ENCODE data around the gene RAB44. TPM values are rescaled to one million over a fixed set of nuclear protein-coding genes. Genes with fewer than 3 reads are reported as not detected.

RAB44 gene
- total RNA-seq, 1 experiment from 2014 or later: 0.11 TPM

DNA sequence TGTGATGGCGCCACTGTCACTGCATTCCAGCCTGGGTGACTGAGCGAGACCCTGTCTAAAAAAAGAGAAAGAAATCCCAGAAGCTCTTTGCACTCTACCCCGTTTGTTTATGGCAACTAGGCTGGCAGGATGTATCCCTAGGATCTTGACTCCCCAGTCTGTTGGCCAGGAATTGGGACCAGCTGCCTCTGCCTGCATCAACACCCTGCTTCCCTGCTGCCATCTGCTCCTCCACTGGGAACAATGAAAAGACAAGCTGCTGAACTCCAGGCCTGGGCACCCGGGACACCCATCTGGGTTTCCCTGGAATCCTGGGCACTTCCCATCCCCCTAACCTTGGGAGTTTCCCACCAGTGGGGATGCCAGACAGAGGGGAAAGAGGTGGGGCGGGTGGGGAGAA, 76.7 kb downstream of the RAB44 start (continued):
- TF ChIP-seq ELF4 (CRISPR knock-in tag; IDR thresholded peaks at IDR 0.05; ENCODE audit: low read depth) (no peak), ZNF263 (CRISPR knock-in tag; IDR thresholded peaks at IDR 0.05; ENCODE audit: low read depth) (no peak)
- TF ChIP-seq, protein P1, sequence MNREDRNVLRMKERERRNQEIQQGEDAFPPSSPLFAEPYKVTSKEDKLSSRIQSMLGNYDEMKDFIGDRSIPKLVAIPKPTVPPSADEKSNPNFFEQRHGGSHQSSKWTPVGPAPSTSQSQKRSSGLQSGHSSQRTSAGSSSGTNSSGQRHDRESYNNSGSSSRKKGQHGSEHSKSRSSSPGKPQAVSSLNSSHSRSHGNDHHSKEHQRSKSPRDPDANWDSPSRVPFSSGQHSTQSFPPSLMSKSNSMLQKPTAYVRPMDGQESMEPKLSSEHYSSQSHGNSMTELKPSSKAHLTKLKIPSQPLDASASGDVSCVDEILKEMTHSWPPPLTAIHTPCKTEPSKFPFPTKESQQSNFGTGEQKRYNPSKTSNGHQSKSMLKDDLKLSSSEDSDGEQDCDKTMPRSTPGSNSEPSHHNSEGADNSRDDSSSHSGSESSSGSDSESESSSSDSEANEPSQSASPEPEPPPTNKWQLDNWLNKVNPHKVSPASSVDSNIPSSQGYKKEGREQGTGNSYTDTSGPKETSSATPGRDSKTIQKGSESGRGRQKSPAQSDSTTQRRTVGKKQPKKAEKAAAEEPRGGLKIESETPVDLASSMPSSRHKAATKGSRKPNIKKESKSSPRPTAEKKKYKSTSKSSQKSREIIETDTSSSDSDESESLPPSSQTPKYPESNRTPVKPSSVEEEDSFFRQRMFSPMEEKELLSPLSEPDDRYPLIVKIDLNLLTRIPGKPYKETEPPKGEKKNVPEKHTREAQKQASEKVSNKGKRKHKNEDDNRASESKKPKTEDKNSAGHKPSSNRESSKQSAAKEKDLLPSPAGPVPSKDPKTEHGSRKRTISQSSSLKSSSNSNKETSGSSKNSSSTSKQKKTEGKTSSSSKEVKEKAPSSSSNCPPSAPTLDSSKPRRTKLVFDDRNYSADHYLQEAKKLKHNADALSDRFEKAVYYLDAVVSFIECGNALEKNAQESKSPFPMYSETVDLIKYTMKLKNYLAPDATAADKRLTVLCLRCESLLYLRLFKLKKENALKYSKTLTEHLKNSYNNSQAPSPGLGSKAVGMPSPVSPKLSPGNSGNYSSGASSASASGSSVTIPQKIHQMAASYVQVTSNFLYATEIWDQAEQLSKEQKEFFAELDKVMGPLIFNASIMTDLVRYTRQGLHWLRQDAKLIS (CRISPR knock-in tag; IDR thresholded peaks at IDR 0.05; ENCODE audit: borderline replicate concordance): no peak
- TF ChIP-seq, protein P2, sequence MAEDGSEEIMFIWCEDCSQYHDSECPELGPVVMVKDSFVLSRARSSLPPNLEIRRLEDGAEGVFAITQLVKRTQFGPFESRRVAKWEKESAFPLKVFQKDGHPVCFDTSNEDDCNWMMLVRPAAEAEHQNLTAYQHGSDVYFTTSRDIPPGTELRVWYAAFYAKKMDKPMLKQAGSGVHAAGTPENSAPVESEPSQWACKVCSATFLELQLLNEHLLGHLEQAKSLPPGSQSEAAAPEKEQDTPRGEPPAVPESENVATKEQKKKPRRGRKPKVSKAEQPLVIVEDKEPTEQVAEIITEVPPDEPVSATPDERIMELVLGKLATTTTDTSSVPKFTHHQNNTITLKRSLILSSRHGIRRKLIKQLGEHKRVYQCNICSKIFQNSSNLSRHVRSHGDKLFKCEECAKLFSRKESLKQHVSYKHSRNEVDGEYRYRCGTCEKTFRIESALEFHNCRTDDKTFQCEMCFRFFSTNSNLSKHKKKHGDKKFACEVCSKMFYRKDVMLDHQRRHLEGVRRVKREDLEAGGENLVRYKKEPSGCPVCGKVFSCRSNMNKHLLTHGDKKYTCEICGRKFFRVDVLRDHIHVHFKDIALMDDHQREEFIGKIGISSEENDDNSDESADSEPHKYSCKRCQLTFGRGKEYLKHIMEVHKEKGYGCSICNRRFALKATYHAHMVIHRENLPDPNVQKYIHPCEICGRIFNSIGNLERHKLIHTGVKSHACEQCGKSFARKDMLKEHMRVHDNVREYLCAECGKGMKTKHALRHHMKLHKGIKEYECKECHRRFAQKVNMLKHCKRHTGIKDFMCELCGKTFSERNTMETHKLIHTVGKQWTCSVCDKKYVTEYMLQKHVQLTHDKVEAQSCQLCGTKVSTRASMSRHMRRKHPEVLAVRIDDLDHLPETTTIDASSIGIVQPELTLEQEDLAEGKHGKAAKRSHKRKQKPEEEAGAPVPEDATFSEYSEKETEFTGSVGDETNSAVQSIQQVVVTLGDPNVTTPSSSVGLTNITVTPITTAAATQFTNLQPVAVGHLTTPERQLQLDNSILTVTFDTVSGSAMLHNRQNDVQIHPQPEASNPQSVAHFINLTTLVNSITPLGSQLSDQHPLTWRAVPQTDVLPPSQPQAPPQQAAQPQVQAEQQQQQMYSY (CRISPR knock-in tag; IDR thresholded peaks at IDR 0.05): no peak

DNA sequence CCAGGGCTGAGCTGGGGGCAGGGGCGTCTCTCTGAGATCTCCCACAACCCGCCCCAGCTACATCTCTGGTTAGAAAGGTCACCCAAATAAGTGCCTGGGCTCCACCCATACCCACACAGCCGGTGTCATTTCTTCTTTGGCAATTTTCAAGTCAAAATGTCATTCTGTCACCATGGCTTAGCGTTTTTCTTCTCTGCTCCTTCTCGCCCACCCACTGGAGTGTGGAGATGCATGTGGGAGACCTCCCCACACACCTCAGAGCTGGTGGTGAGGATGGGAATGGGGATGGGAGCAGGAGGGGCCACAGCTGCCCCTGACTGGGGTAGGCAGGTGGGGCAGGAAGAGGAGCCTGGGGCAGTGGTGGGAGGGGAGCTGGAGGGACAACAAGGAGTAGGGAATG, 78.5 kb downstream of the RAB44 start:
- Mint-ChIP-seq H3K27me3 (ENCODE audit: low read depth) (no peaks in the 10 kb centered on the region), H3K9me3 (no peaks in the 10 kb centered on the region), H3K27ac (no peak overlapping the region), H3K4me3 (no peak overlapping the region), H3K36me3 (no peaks in the 10 kb centered on the region), H3K4me1 (peaks cover 34% of the 10 kb centered on the region)
- TF ChIP-seq ELF4 (CRISPR knock-in tag; IDR thresholded peaks at IDR 0.05; ENCODE audit: low read depth) (no peak), NR3C1 (CRISPR knock-in tag; conservative IDR thresholded peaks at IDR 0.05; ENCODE audit: low read depth) (no peak), ETV6 (CRISPR knock-in tag; IDR thresholded peaks at IDR 0.05) (no peak), RORB (CRISPR knock-in tag; IDR thresholded peaks at IDR 0.05) (no peak), FOXK1 (CRISPR knock-in tag; IDR thresholded peaks at IDR 0.05) (no peak), SP1 (CRISPR knock-in tag; conservative IDR thresholded peaks at IDR 0.05) (no peak), GABPB1 (CRISPR knock-in tag; IDR thresholded peaks at IDR 0.05) (no peak), JUN (CRISPR knock-in tag; IDR thresholded peaks at IDR 0.05) (no peak), GRHL2 (CRISPR knock-in tag; IDR thresholded peaks at IDR 0.05; ENCODE audit: insufficient replicate concordance, severe bottlenecking) (no peak), ZNF138 (CRISPR knock-in tag; conservative IDR thresholded peaks at IDR 0.05) (no peak), MXD4 (CRISPR knock-in tag; IDR thresholded peaks at IDR 0.05; ENCODE audit: borderline replicate concordance) (no peak)
- TF ChIP-seq, protein P3, sequence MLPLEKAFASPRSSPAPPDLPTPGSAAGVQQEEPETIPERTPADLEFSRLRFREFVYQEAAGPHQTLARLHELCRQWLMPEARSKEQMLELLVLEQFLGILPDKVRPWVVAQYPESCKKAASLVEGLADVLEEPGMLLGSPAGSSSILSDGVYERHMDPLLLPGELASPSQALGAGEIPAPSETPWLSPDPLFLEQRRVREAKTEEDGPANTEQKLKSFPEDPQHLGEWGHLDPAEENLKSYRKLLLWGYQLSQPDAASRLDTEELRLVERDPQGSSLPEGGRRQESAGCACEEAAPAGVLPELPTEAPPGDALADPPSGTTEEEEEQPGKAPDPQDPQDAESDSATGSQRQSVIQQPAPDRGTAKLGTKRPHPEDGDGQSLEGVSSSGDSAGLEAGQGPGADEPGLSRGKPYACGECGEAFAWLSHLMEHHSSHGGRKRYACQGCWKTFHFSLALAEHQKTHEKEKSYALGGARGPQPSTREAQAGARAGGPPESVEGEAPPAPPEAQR (CRISPR knock-in tag; IDR thresholded peaks at IDR 0.05): no peak
- TF ChIP-seq, protein P2 (CRISPR knock-in tag; IDR thresholded peaks at IDR 0.05): no peak
- TF ChIP-seq, protein P4, sequence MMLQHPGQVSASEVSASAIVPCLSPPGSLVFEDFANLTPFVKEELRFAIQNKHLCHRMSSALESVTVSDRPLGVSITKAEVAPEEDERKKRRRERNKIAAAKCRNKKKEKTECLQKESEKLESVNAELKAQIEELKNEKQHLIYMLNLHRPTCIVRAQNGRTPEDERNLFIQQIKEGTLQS (CRISPR knock-in tag; conservative IDR thresholded peaks at IDR 0.05): no peak
- ATAC-seq (no peak), DNase-seq (ENCODE audit: low spot score) (no peak)
- ChIA-PET CTCF (interaction anchor here (1.1 to 19.6 kb wide), 5 partner anchors 10 to 242 kb away, joined by 3 to 454 read pairs (median 9); no protein-coding TSS in a partner anchor), POLR2A (interaction anchor here (1.3 kb wide), 1 partner anchor 73 kb away, joined by 5 read pairs; no protein-coding TSS in a partner anchor)

All from WTC11 (cell line).